BLaER1 (cell line): Measurements from ENCODE around the gene ARAP1.

ENCODE experiments used
- H3K27ac ChIP-seq: shearing (Covaris generic); formaldehyde crosslinking; 2 replicates; pipeline ENCODE4 v1.8.1; 2022
- H3K27me3 ChIP-seq: shearing (Covaris generic); formaldehyde crosslinking; 2 replicates; pipeline ENCODE4 v1.8.1; 2022
- H3K36me3 ChIP-seq: shearing (Covaris generic); formaldehyde crosslinking; 2 replicates; pipeline ENCODE4 v1.8.1; 2022
- H3K4me1 ChIP-seq: shearing (Covaris generic); formaldehyde crosslinking; 2 replicates; pipeline ENCODE4 v1.8.1; 2022
- H3K4me2 ChIP-seq: shearing (Covaris generic); formaldehyde crosslinking; 2 replicates; pipeline ENCODE4 v1.8.1; 2022
- H3K4me3 ChIP-seq: shearing (Covaris generic); formaldehyde crosslinking; 2 replicates; pipeline ENCODE4 v1.8.1; 2022
- H3K9ac ChIP-seq: shearing (Covaris generic); formaldehyde crosslinking; 2 replicates; pipeline ENCODE4 v1.8.1; 2022
- H3K9me3 ChIP-seq: shearing (Covaris generic); formaldehyde crosslinking; 2 replicates; pipeline ENCODE4 v1.8.1; 2022
- H4K20me1 ChIP-seq: shearing (Covaris generic); formaldehyde crosslinking; 2 replicates; pipeline ENCODE4 v1.8.1; 2022
- Cebpa-rat ChIP-seq: shearing (Covaris generic); IDR thresholded peaks from 2 replicates; pipeline ENCODE4 v1.8.1; 2022

The ARAP1 gene

GRCh38 chr11:72780296-72781062 lies 28.3 kb upstream of the ARAP1 start:
- peaks cover 8% of the 10 kb centered on the region; the same call in 1 of the 2 replicates for H3K27me3 ChIP-seq
- no peaks in the 10 kb centered on the region for H3K36me3 ChIP-seq
- H3K9me3 ChIP-seq: no peaks in the 10 kb centered on the region
- no peak for TF ChIP-seq Cebpa-rat
- H3K4me1 ChIP-seq: peaks cover 26% of the 10 kb centered on the region
- H3K4me3 ChIP-seq: peak overlapping the region; percentile 70
- H3K27ac ChIP-seq: no peak overlapping the region
- peak overlapping the region; percentile 86 for H3K4me2 ChIP-seq
- H4K20me1 ChIP-seq: peaks cover 18% of the 10 kb centered on the region
- H3K9ac ChIP-seq: peak overlapping the region; percentile 73; the same call in 1 of the 2 replicates

- Histone ChIP-seq H3K27ac (no peak overlapping the region), H3K4me2 (no peak overlapping the region), H3K36me3 (no peaks in the 10 kb centered on the region), H3K27me3 (peaks cover 8% of the 10 kb centered on the region; the same call in 1 of the 2 replicates), H4K20me1 (peaks cover 18% of the 10 kb centered on the region), H3K4me3 (no peak overlapping the region), H3K9ac (no peak overlapping the region), H3K9me3 (no peaks in the 10 kb centered on the region), H3K4me1 (peaks cover 26% of the 10 kb centered on the region)
- TF ChIP-seq Cebpa-rat: no peak
These were observed 27.4 kb upstream of the ARAP1 start for GRCh38 chr11:72779495-72780128.

- H3K9me3 ChIP-seq: no peaks in the 10 kb centered on the region
- peaks cover 18% of the 10 kb centered on the region for H4K20me1 ChIP-seq
- peaks cover 31% of the 10 kb centered on the region for H3K4me1 ChIP-seq
- no peak overlapping the region for H3K27ac ChIP-seq
- TF ChIP-seq Cebpa-rat: no peak
- peaks cover 8% of the 10 kb centered on the region; the same call in 1 of the 2 replicates for H3K27me3 ChIP-seq
- H3K9ac ChIP-seq: no peak overlapping the region
- no peak overlapping the region for H3K4me2 ChIP-seq
- no peak overlapping the region for H3K4me3 ChIP-seq
- no peaks in the 10 kb centered on the region for H3K36me3 ChIP-seq
These were observed 26.6 kb upstream of the ARAP1 start for GRCh38 chr11:72778535-72779494.

GRCh38 chr11:72777755-72778278 lies 25.6 kb upstream of the ARAP1 start:
- Histone ChIP-seq H3K4me2 (peak overlapping the region; percentile 26; the same call in 1 of the 2 replicates), H3K4me1 (peaks cover 41% of the 10 kb centered on the region), H4K20me1 (peaks cover 18% of the 10 kb centered on the region), H3K36me3 (no peaks in the 10 kb centered on the region), H3K9me3 (no peaks in the 10 kb centered on the region), H3K27ac (no peak overlapping the region), H3K27me3 (peaks cover 8% of the 10 kb centered on the region; the same call in 1 of the 2 replicates), H3K4me3 (no peak overlapping the region), H3K9ac (no peak overlapping the region)
- TF ChIP-seq Cebpa-rat: no peak

GRCh38 chr11:72776844-72777754 lies 24.9 kb upstream of the ARAP1 start:
- H3K27ac ChIP-seq: no peak overlapping the region
- H3K9me3 ChIP-seq: no peaks in the 10 kb centered on the region
- H3K9ac ChIP-seq: no peak overlapping the region
- no peak for TF ChIP-seq Cebpa-rat
- no peaks in the 10 kb centered on the region; the same call in 1 of the 2 replicates for H3K36me3 ChIP-seq
- H3K4me1 ChIP-seq: peaks cover 37% of the 10 kb centered on the region
- H3K4me2 ChIP-seq: no peak overlapping the region
- H3K27me3 ChIP-seq: peaks cover 8% of the 10 kb centered on the region; the same call in 1 of the 2 replicates
- peaks cover 18% of the 10 kb centered on the region for H4K20me1 ChIP-seq
- H3K4me3 ChIP-seq: no peak overlapping the region

GRCh38 chr11:72776117-72776843 lies 24.1 kb upstream of the ARAP1 start:
- peaks cover 34% of the 10 kb centered on the region for H3K4me1 ChIP-seq
- peaks cover 18% of the 10 kb centered on the region for H4K20me1 ChIP-seq
- H3K27ac ChIP-seq: no peak overlapping the region
- no peaks in the 10 kb centered on the region; the same call in 1 of the 2 replicates for H3K36me3 ChIP-seq
- no peak overlapping the region for H3K4me3 ChIP-seq
- H3K9ac ChIP-seq: no peak overlapping the region
- H3K27me3 ChIP-seq: peaks cover 8% of the 10 kb centered on the region; the same call in 1 of the 2 replicates
- TF ChIP-seq Cebpa-rat: no peak
- H3K9me3 ChIP-seq: no peaks in the 10 kb centered on the region
- no peak overlapping the region for H3K4me2 ChIP-seq

- no peak for TF ChIP-seq Cebpa-rat
- Histone ChIP-seq H4K20me1 (peaks cover 12% of the 10 kb centered on the region), H3K27ac (no peak overlapping the region), H3K27me3 (peaks cover 2% of the 10 kb centered on the region; the same call in 1 of the 2 replicates), H3K4me3 (no peak overlapping the region), H3K4me2 (no peak overlapping the region), H3K9ac (no peak overlapping the region), H3K4me1 (peaks cover 26% of the 10 kb centered on the region), H3K9me3 (no peaks in the 10 kb centered on the region), H3K36me3 (no peaks in the 10 kb centered on the region; the same call in 1 of the 2 replicates)
These were observed 23.3 kb upstream of the ARAP1 start for GRCh38 chr11:72775288-72776110.
